Measurements from ENCODE around the gene LYZL4.

GRCh38 chr3:42412526-42413155 lies 2.2 kb upstream of the LYZL4 start:
- TF ChIP-seq CTCF (IDR thresholded peaks at IDR 0.05) (no peak), POLR2A (IDR thresholded peaks at IDR 0.05) (no peak), POLR2AphosphoS5 (IDR thresholded peaks at IDR 0.05) (no peak), EP300 (IDR thresholded peaks at IDR 0.05) (no peak)
